Large intestine (tissue), 3 donors: Measurements from ENCODE around the gene JAG1. TPM values are rescaled to one million over a fixed set of nuclear protein-coding genes. Genes with fewer than 3 reads are reported as not detected.
A peak's percentile ranks its signal among the peaks of the same experiment; 100 is the strongest.

Experiments
- DNase-seq, 2 donors: peaks; one replicate each; pipeline versions ENCODE4 v3.0.0 to v3.0.0-alpha.2; 2013
- H3K27ac ChIP-seq: one replicate; pipeline ENCODE4 v1.5.1; 2013; ENCODE audit warnings: low read length
- H3K27me3 ChIP-seq: 2 replicates; pipeline ENCODE4 v1.6.1; 2013; ENCODE audit warnings: low read length; ENCODE audit not compliant: control insufficient read depth, insufficient read depth
- H3K36me3 ChIP-seq: 2 replicates; pipeline ENCODE4 v1.6.1; 2013; ENCODE audit warnings: low read length; ENCODE audit not compliant: control insufficient read depth, insufficient read depth
- H3K4me1 ChIP-seq: one replicate; pipeline ENCODE4 v1.6.1; 2013; ENCODE audit warnings: low read length; ENCODE audit not compliant: control insufficient read depth, insufficient read depth
- H3K4me3 ChIP-seq: one replicate; pipeline ENCODE4 v1.5.1; 2013; ENCODE audit warnings: low read length
- H3K9me3 ChIP-seq: one replicate; pipeline ENCODE4 v1.6.1; 2013; ENCODE audit warnings: mild to moderate bottlenecking, low read depth, low read length, moderate library complexity; ENCODE audit not compliant: control insufficient read depth
- WGBS: methylation state at CpG from one replicate; pipeline ENCODE4 v1.1.5; 2013; ENCODE audit warnings: low lambda C conversion rate; ENCODE audit not compliant: insufficient coverage; 5-methylcytosine and 5-hydroxymethylcytosine counted together
- polyA plus RNA-seq: library from polyadenylated mRNA; unstranded; fragments of 120-200 nt; gene quantifications from one replicate; pipeline ENCODE4 v1.2.1, GENCODE V29; 2013

Gene JAG1
- polyA plus RNA-seq, 1 donor, result 72.0 TPM

- no peaks in the 10 kb centered on the region for H3K27me3 ChIP-seq
- no peaks in the 10 kb centered on the region for H3K36me3 ChIP-seq
- H3K27ac ChIP-seq, result no peak overlapping the region
- peaks cover 31% of the 10 kb centered on the region for H3K4me1 ChIP-seq
- no peak overlapping the region for H3K4me3 ChIP-seq
- DNase-seq, result no peak
- no peaks in the 10 kb centered on the region for H3K9me3 ChIP-seq
Measured at GRCh38 chr20:10714236-10714975, 40.6 kb upstream of the JAG1 start.

- Histone ChIP-seq H3K9me3 (no peaks in the 10 kb centered on the region), H3K4me3 (no peak overlapping the region), H3K27ac (peak overlapping the region; percentile 97), H3K36me3 (no peaks in the 10 kb centered on the region), H3K27me3 (no peaks in the 10 kb centered on the region), H3K4me1 (peaks cover 40% of the 10 kb centered on the region)
- no peak for DNase-seq
- WGBS, result no CpG with 5 or more reads among the region's 2 CpGs
Measured at GRCh38 chr20:10713161-10713560, 39.4 kb upstream of the JAG1 start.

GRCh38 chr20:10711903-10712451, 38.2 kb upstream of the JAG1 start:
- no peaks in the 10 kb centered on the region for H3K36me3 ChIP-seq
- WGBS, result 38% methylated on average over 1 of the region's 5 CpGs
- H3K4me1 ChIP-seq, result peaks cover 47% of the 10 kb centered on the region
- peak overlapping the region; percentile 50 for H3K4me3 ChIP-seq
- H3K27ac ChIP-seq, result peak overlapping the region; percentile 97
- no peaks in the 10 kb centered on the region for H3K9me3 ChIP-seq
- no peaks in the 10 kb centered on the region for H3K27me3 ChIP-seq
- peak in 1 of 2 donors; percentile 36 for DNase-seq

- WGBS, result 14% methylated on average over 1 of the region's 6 CpGs
- Histone ChIP-seq H3K27me3 (no peaks in the 10 kb centered on the region), H3K4me3 (peak overlapping the region; percentile 50), H3K36me3 (no peaks in the 10 kb centered on the region), H3K27ac (peak overlapping the region; percentile 97), H3K9me3 (no peaks in the 10 kb centered on the region), H3K4me1 (peaks cover 45% of the 10 kb centered on the region)
- DNase-seq, result peak; percentile 77 to 92
Measured at GRCh38 chr20:10710991-10711775, 37.4 kb upstream of the JAG1 start.

- H3K4me1 ChIP-seq, result peaks cover 41% of the 10 kb centered on the region
- H3K9me3 ChIP-seq, result no peaks in the 10 kb centered on the region
- no peaks in the 10 kb centered on the region for H3K36me3 ChIP-seq
- H3K27ac ChIP-seq, result peak overlapping the region; percentile 97
- no peak for DNase-seq
- WGBS, result no CpG with 5 or more reads among the region's 3 CpGs
- no peaks in the 10 kb centered on the region for H3K27me3 ChIP-seq
- H3K4me3 ChIP-seq, result no peak overlapping the region
Measured at GRCh38 chr20:10709916-10710315, 36.1 kb upstream of the JAG1 start.

DNA sequence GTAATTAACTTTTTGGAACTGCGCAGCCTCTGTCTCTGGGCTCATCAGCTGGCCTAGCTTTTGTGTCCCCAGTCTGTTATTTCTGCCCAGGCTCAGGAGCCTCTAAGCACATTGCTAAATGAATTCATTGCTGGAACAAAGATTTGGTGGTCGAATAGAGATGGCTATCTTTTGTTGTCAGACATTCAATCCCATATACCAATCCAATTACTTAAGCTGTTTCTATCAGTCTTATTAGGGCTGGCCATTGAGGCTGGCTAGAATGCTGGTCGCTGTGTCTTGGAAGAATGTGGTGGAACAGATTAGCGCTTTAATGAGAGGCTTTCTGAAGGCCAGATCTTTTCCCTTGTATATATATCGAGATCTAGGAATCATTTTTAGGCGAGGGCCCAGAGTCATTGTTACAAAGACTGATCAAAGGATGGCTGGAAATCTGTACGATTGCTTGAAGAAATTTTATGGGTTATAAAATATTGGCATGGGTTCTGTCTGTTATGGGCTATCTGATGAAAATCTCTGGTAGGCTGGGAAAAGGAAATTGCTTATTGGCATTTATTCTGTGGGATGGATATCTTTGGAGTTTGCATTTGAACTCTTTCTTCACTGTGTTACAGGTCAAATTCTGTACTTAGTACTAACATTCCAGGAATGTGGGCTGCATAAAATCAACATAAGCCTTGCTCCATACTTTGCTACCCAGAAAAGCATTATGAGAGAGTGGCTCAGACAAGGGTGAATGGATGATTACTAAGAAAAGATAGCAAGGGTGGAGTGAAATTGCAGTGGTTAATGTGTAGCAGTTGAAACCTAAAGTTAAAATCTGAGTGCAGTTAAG, 34.8 kb upstream of the JAG1 start:
- Histone ChIP-seq H3K27ac (peak overlapping the region; percentile 97), H3K4me3 (no peak overlapping the region), H3K27me3 (no peaks in the 10 kb centered on the region), H3K9me3 (no peaks in the 10 kb centered on the region), H3K4me1 (peaks cover 39% of the 10 kb centered on the region), H3K36me3 (no peaks in the 10 kb centered on the region)
- DNase-seq, result peak; percentile 81 to 88
- WGBS, result 60% methylated on average over 1 of the region's 7 CpGs

DNA sequence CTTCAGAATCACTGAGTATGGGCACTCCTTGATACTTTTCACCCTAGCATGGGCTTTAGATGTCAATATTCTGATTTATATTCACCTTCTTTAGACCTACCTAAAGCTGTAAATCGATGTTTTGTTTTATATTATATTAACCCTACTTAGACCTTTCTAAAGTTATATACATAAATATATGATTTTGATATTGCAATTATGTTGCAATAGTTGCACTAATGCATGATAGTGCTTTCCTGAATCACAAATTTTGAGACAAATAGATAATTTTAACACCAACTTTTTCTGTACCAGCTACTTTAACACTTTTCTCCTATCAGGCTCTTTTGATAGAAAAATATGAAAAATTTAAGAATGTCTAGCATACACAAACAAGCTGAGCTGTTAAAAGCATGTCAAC, 34.0 kb upstream of the JAG1 start:
- 100% methylated on average over 1 of the region's 1 CpG for WGBS
- peak overlapping the region; percentile 41 for H3K27ac ChIP-seq
- H3K36me3 ChIP-seq, result no peaks in the 10 kb centered on the region
- no peaks in the 10 kb centered on the region for H3K27me3 ChIP-seq
- H3K4me3 ChIP-seq, result no peak overlapping the region
- no peaks in the 10 kb centered on the region for H3K9me3 ChIP-seq
- peaks cover 33% of the 10 kb centered on the region for H3K4me1 ChIP-seq
- no peak for DNase-seq

GRCh38 chr20:10707068-10707467, 33.3 kb upstream of the JAG1 start:
- no peak overlapping the region for H3K27ac ChIP-seq
- no peaks in the 10 kb centered on the region for H3K9me3 ChIP-seq
- DNase-seq, result no peak
- peaks cover 33% of the 10 kb centered on the region for H3K4me1 ChIP-seq
- no peaks in the 10 kb centered on the region for H3K27me3 ChIP-seq
- 90% methylated on average over 2 of the region's 4 CpGs for WGBS
- no peaks in the 10 kb centered on the region for H3K36me3 ChIP-seq
- H3K4me3 ChIP-seq, result no peak overlapping the region

GRCh38 chr20:10706460-10706811, 32.6 kb upstream of the JAG1 start:
- no peak for DNase-seq
- H3K27me3 ChIP-seq, result no peaks in the 10 kb centered on the region
- H3K4me3 ChIP-seq, result no peak overlapping the region
- WGBS, result 100% methylated on average over 2 of the region's 12 CpGs
- no peak overlapping the region for H3K27ac ChIP-seq
- no peaks in the 10 kb centered on the region for H3K9me3 ChIP-seq
- H3K36me3 ChIP-seq, result no peaks in the 10 kb centered on the region
- peaks cover 33% of the 10 kb centered on the region for H3K4me1 ChIP-seq

GRCh38 chr20:10705801-10706459, 32.1 kb upstream of the JAG1 start:
- DNase-seq, result no peak
- H3K36me3 ChIP-seq, result no peaks in the 10 kb centered on the region
- H3K9me3 ChIP-seq, result no peaks in the 10 kb centered on the region
- 80% methylated on average over 1 of the region's 16 CpGs for WGBS
- no peaks in the 10 kb centered on the region for H3K27me3 ChIP-seq
- H3K27ac ChIP-seq, result no peak overlapping the region
- peaks cover 30% of the 10 kb centered on the region for H3K4me1 ChIP-seq
- no peak overlapping the region for H3K4me3 ChIP-seq
